Small intestine (tissue), 7 donors: ENCODE data around the gene PDE6A. TPM values are rescaled to one million over a fixed set of nuclear protein-coding genes. Genes with fewer than 3 reads are reported as not detected.

ENCODE experiments used
- DNase-seq, 2 donors: peaks; one replicate each; pipeline versions ENCODE4 v3.0.0 to v3.0.0-alpha.2; 2013
- FAIRE-seq: peaks from 2 replicates; lab custom pipeline; 2012; peaks lifted over from hg19 to GRCh38; lab: Jason Lieb, UNC
- H3K27ac ChIP-seq, 3 donors: one replicate each; pipeline ENCODE4 v1.5.1; 2013; ENCODE audit warnings: low read length in 2 of 3, mild to moderate bottlenecking in 2 of 3, control low read depth in 1 of 3, inconsistent platforms in 1 of 3, low read depth in 1 of 3, moderate library complexity in 1 of 3
- H3K27me3 ChIP-seq, 3 donors: one replicate each; pipeline ENCODE4 v1.6.1; 2013; ENCODE audit warnings: low read length in 3 of 3, inconsistent platforms in 1 of 3; ENCODE audit not compliant: control insufficient read depth in 3 of 3, insufficient read depth in 3 of 3
- H3K36me3 ChIP-seq, 3 donors: one replicate each; pipeline ENCODE4 v1.6.1; 2013; ENCODE audit warnings: low read length in 3 of 3, inconsistent platforms in 1 of 3, low read depth in 1 of 3, mild to moderate bottlenecking in 1 of 3, moderate library complexity in 1 of 3; ENCODE audit not compliant: control insufficient read depth in 3 of 3, insufficient read depth in 2 of 3
- H3K4me1 ChIP-seq, 3 donors: one replicate each; pipeline ENCODE4 v1.6.1; 2013; ENCODE audit warnings: low read length in 2 of 3, inconsistent platforms in 1 of 3, low read depth in 1 of 3, mild to moderate bottlenecking in 1 of 3, moderate library complexity in 1 of 3; ENCODE audit not compliant: control insufficient read depth in 3 of 3, insufficient read depth in 2 of 3
- H3K4me3 ChIP-seq, 3 donors: one replicate each; pipeline ENCODE4 v1.5.1; 2013; ENCODE audit warnings: low read length in 3 of 3, control low read depth in 1 of 3, inconsistent platforms in 1 of 3, low read depth in 1 of 3, mild to moderate bottlenecking in 1 of 3, moderate library complexity in 1 of 3
- H3K9me3 ChIP-seq, 2 donors: one replicate each; pipeline ENCODE4 v1.6.1; 2013; ENCODE audit warnings: low read depth in 1 of 2, low read length in 1 of 2; ENCODE audit not compliant: control insufficient read depth in 2 of 2, insufficient read depth in 1 of 2
- WGBS, 3 donors: extraction: QIAGEN DNeasy Blood & Tissue Kit; methylation state at CpG; one replicate each; pipeline ENCODE4 v1.1.7; 2013; 5-methylcytosine and 5-hydroxymethylcytosine counted together
- polyA plus RNA-seq, 4 donors: library from polyadenylated mRNA; stranded (reverse) in 3 of 4; unstranded in 1 of 4; fragments of 200-250 nt in 3 of 4; fragments of 120-200 nt in 1 of 4; gene quantifications; one replicate each; pipeline versions ENCODE4 v1.2.1 to v1.2.3, GENCODE V29; 2013
- donor health status: healthy with polysubstance abuse.
- donor health status: control.
- donor health status: control.
- donor health status: Bipolar disorder and iron deficiency.
- donor health status: healthy.

PDE6A gene
- polyA plus RNA-seq, 4 donors: 0.03 to 1.3 TPM; not detected in 2

GRCh38 chr5:149915392-149916260 is 29.0 kb downstream of the PDE6A start:
- H3K36me3 ChIP-seq: no peaks in the 10 kb centered on the region
- H3K27me3 ChIP-seq: no peaks in the 10 kb centered on the region
- FAIRE-seq (no peak), DNase-seq (no peak)
- no peak overlapping the region for H3K4me3 ChIP-seq
- H3K4me1 ChIP-seq: peaks cover 0 to 23% (median 0%) of the 10 kb centered on the region in 3 donors
- WGBS, 3 donors: 84 to 89% (median 87%) methylated on average over 7 of the region's 7 CpGs
- no peak overlapping the region for H3K27ac ChIP-seq
- no peaks in the 10 kb centered on the region for H3K9me3 ChIP-seq

GRCh38 chr5:149913436-149914419 is 30.9 kb downstream of the PDE6A start:
- 69 to 80% (median 69%) methylated on average over 7 of the region's 7 CpGs for WGBS, 3 donors

GRCh38 chr5:149912226-149912871 is 32.2 kb downstream of the PDE6A start:
- no peaks in the 10 kb centered on the region for H3K9me3 ChIP-seq
- H3K4me1 ChIP-seq: peaks cover 0 to 23% (median 0%) of the 10 kb centered on the region in 3 donors
- no peaks in the 10 kb centered on the region for H3K27me3 ChIP-seq
- FAIRE-seq (no peak), DNase-seq (peak in 1 of 2 donors; percentile 7)
- no peak overlapping the region for H3K4me3 ChIP-seq
- no peak overlapping the region for H3K27ac ChIP-seq
- 70 to 86% (median 73%) methylated on average over 3 of the region's 3 CpGs for WGBS, 3 donors
- H3K36me3 ChIP-seq: no peaks in the 10 kb centered on the region

More at GRCh38 chr5:149913436-149914419, 30.9 kb downstream of the PDE6A start:
- FAIRE-seq (no peak), DNase-seq (peak in 1 of 2 donors; percentile 56)
- Histone ChIP-seq H3K9me3 (no peaks in the 10 kb centered on the region), H3K36me3 (no peaks in the 10 kb centered on the region), H3K27ac (peak overlapping the region in 1 of 3 donors; percentile 31), H3K27me3 (no peaks in the 10 kb centered on the region), H3K4me3 (no peak overlapping the region), H3K4me1 (peaks cover 0 to 23% (median 0%) of the 10 kb centered on the region in 3 donors)

- FAIRE-seq (no peak), DNase-seq (no peak)
- 91 to 100% (median 100%) methylated on average over 1 of the region's 1 CpG for WGBS, 3 donors
- no peaks in the 10 kb centered on the region for H3K36me3 ChIP-seq
- no peak overlapping the region for H3K27ac ChIP-seq
- no peaks in the 10 kb centered on the region for H3K27me3 ChIP-seq
- H3K4me3 ChIP-seq: no peak overlapping the region
- H3K9me3 ChIP-seq: no peaks in the 10 kb centered on the region
- peaks cover 0 to 23% (median 0%) of the 10 kb centered on the region in 3 donors for H3K4me1 ChIP-seq
Measured at GRCh38 chr5:149911031-149911430, 33.6 kb downstream of the PDE6A start.

- no peak overlapping the region for H3K27ac ChIP-seq
- H3K36me3 ChIP-seq: no peaks in the 10 kb centered on the region
- peaks cover 0 to 14% (median 0%) of the 10 kb centered on the region in 3 donors for H3K4me1 ChIP-seq
- no peak overlapping the region for H3K4me3 ChIP-seq
- DNase-seq (no peak), FAIRE-seq (no peak)
- H3K9me3 ChIP-seq: no peaks in the 10 kb centered on the region
- H3K27me3 ChIP-seq: no peaks in the 10 kb centered on the region
- WGBS, 3 donors: 78 to 89% (median 88%) methylated on average over 3 of the region's 3 CpGs
Measured at GRCh38 chr5:149907828-149908227, 36.8 kb downstream of the PDE6A start.

GRCh38 chr5:149904977-149905376 is 39.6 kb downstream of the PDE6A start:
- FAIRE-seq: no peak
- DNase-seq: peak in 1 of 2 donors; percentile 64
- no peak overlapping the region for H3K4me3 ChIP-seq

GRCh38 chr5:149904293-149904886 is 40.2 kb downstream of the PDE6A start:
- DNase-seq (no peak), FAIRE-seq (no peak)
- WGBS, 3 donors: 39 to 54% (median 48%) methylated on average over 4 of the region's 4 CpGs
- Histone ChIP-seq H3K4me3 (no peak overlapping the region), H3K36me3 (no peaks in the 10 kb centered on the region), H3K27ac (no peak overlapping the region), H3K4me1 (peaks cover 0 to 16% (median 0%) of the 10 kb centered on the region in 3 donors), H3K27me3 (no peaks in the 10 kb centered on the region), H3K9me3 (no peaks in the 10 kb centered on the region)

More at GRCh38 chr5:149904977-149905376, 39.6 kb downstream of the PDE6A start:
- Histone ChIP-seq H3K9me3 (no peaks in the 10 kb centered on the region), H3K27ac (no peak overlapping the region), H3K27me3 (no peaks in the 10 kb centered on the region), H3K4me1 (peaks cover 0 to 16% (median 0%) of the 10 kb centered on the region in 3 donors), H3K36me3 (no peaks in the 10 kb centered on the region)
